A549 (cell line): ENCODE data around the gene EMX1.

Experiments used
- CEBPB ChIP-seq, 2 experiments: fragments of >200 bp in 1 of 2; sonication (Bioruptor Twin) in 1 of 2; formaldehyde crosslinking in 1 of 2; IDR thresholded peaks; 2 replicates each; pipeline ENCODE4 v1.6.1; 2012 to 2016
- FOSL2 ChIP-seq, 2 experiments: fragments of 450-650 bp in 1 of 2; fragments of >200 bp in 1 of 2; sonication (Bioruptor Twin) in 1 of 2; formaldehyde crosslinking; IDR thresholded peaks; 2 replicates each; pipeline versions ENCODE4 v1.5.0 to v1.6.1; 2016 to 2020; ENCODE audit warnings: mild to moderate bottlenecking in 1 of 2, moderate library complexity in 1 of 2
- MAZ ChIP-seq: fragments of 150-350 bp; IDR thresholded peaks from 2 replicates; pipeline ENCODE4 v1.6.1; 2014; ENCODE audit warnings: antibody characterized with exemption, low read depth, low read length, borderline replicate concordance
- MYC ChIP-seq: IDR thresholded peaks from 2 replicates; pipeline ENCODE4 v1.6.1; 2012; ENCODE audit warnings: mild to moderate bottlenecking, inconsistent platforms, low read length, improper control_type of control experiment, borderline replicate concordance
- NFE2L2 ChIP-seq: fragments of 150-350 bp; conservative IDR thresholded peaks from 2 replicates; pipeline ENCODE4 v1.6.1; 2014; ENCODE audit warnings: low read length
- POLR2A ChIP-seq: IDR thresholded peaks from 2 replicates; pipeline ENCODE4 v1.6.1; 2012; ENCODE audit warnings: mild to moderate bottlenecking, low read length
- RCOR1 ChIP-seq: fragments of 150-350 bp; IDR thresholded peaks from 2 replicates; pipeline ENCODE4 v1.6.1; 2014; ENCODE audit warnings: antibody characterized with exemption, low read length, low read depth
- SMC3 ChIP-seq: fragments of >200 bp; sonication (Bioruptor Twin); formaldehyde crosslinking; IDR thresholded peaks from 3 replicates; pipeline ENCODE4 v1.6.1; 2018; ENCODE audit warnings: inconsistent platforms
- SREBF2 ChIP-seq: fragments of 450-650 bp; IDR thresholded peaks from 2 replicates; pipeline ENCODE4 v1.6.1; 2014; ENCODE audit warnings: mild to moderate bottlenecking, moderate library complexity
- TF ChIP-seq, protein P1 (sequence below): IDR thresholded peaks from 2 replicates; pipeline ENCODE4 v1.6.1; 2012; ENCODE audit warnings: low read depth, borderline replicate concordance
- TF ChIP-seq, protein P2 (sequence below): fragments of >200 bp; sonication (Bioruptor Twin); formaldehyde crosslinking; IDR thresholded peaks from 3 replicates; pipeline ENCODE4 v1.5.1; 2016

DNA sequence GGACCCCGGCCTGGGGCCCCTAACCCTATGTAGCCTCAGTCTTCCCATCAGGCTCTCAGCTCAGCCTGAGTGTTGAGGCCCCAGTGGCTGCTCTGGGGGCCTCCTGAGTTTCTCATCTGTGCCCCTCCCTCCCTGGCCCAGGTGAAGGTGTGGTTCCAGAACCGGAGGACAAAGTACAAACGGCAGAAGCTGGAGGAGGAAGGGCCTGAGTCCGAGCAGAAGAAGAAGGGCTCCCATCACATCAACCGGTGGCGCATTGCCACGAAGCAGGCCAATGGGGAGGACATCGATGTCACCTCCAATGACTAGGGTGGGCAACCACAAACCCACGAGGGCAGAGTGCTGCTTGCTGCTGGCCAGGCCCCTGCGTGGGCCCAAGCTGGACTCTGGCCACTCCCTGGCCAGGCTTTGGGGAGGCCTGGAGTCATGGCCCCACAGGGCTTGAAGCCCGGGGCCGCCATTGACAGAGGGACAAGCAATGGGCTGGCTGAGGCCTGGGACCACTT lies 16.4 kb downstream of the EMX1 start:
- TF ChIP-seq POLR2A = no peak
- no peak for TF ChIP-seq SREBF2
- TF ChIP-seq, protein P1, sequence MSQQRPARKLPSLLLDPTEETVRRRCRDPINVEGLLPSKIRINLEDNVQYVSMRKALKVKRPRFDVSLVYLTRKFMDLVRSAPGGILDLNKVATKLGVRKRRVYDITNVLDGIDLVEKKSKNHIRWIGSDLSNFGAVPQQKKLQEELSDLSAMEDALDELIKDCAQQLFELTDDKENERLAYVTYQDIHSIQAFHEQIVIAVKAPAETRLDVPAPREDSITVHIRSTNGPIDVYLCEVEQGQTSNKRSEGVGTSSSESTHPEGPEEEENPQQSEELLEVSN = no peak
- TF ChIP-seq CEBPB (IDR thresholded peaks at IDR 0.05) = no peak
- TF ChIP-seq, protein P2, sequence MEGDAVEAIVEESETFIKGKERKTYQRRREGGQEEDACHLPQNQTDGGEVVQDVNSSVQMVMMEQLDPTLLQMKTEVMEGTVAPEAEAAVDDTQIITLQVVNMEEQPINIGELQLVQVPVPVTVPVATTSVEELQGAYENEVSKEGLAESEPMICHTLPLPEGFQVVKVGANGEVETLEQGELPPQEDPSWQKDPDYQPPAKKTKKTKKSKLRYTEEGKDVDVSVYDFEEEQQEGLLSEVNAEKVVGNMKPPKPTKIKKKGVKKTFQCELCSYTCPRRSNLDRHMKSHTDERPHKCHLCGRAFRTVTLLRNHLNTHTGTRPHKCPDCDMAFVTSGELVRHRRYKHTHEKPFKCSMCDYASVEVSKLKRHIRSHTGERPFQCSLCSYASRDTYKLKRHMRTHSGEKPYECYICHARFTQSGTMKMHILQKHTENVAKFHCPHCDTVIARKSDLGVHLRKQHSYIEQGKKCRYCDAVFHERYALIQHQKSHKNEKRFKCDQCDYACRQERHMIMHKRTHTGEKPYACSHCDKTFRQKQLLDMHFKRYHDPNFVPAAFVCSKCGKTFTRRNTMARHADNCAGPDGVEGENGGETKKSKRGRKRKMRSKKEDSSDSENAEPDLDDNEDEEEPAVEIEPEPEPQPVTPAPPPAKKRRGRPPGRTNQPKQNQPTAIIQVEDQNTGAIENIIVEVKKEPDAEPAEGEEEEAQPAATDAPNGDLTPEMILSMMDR = no peak
- TF ChIP-seq FOSL2 (IDR thresholded peaks at IDR 0.05) = no peak
- no peak for TF ChIP-seq FOSL2 (CRISPR knock-in tag; IDR thresholded peaks at IDR 0.05)
- no peak for TF ChIP-seq SMC3
- no peak for TF ChIP-seq NFE2L2
- no peak for TF ChIP-seq RCOR1
- TF ChIP-seq MYC = no peak
- no peak for TF ChIP-seq MAZ
